Prostate gland (tissue), 2 donors: Measurements from ENCODE around the gene MFSD12.

Source experiments
- POLR2A ChIP-seq: fragments of 450-650 bp; IDR thresholded peaks from one replicate; pipeline ENCODE4 v1.6.1; 2016; ENCODE audit warnings: antibody characterized with exemption, mild to moderate bottlenecking
- POLR2AphosphoS5 ChIP-seq: sonication (generic); formaldehyde crosslinking; IDR thresholded peaks from one replicate; pipeline ENCODE4 v1.6.1; 2017; ENCODE audit warnings: antibody characterized with exemption
- TF ChIP-seq, protein P1 (sequence below), 4 experiments: fragments of 200-600 bp in 2 of 4; fragments of 450-650 bp in 2 of 4; sonication (generic) in 2 of 4; IDR thresholded peaks; 1 replicate in 3 of 4; 2 replicates in 1 of 4; pipeline ENCODE4 v1.5.1; 2016 to 2019; ENCODE audit warnings: antibody characterized with exemption in 4 of 4, mild to moderate bottlenecking in 2 of 4, moderate library complexity in 2 of 4

DNA sequence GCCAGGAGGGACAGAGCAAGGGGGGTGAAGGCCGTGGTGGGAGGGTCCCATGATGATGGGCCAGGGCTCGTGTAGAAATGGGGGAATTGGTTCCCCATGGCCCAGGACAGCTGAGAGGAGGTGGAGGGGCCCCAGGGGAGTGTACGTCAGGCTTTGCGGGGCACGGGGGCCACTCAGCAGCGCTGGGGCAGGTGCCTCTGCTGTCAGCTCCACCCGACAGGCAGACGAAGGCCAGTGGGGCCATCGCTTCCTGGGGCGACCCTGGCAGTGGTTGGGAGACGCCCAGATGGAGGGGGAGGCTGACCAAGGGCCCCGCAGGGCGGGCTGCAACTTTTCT, 20.3 kb downstream of the MFSD12 start:
- TF ChIP-seq, protein P1, sequence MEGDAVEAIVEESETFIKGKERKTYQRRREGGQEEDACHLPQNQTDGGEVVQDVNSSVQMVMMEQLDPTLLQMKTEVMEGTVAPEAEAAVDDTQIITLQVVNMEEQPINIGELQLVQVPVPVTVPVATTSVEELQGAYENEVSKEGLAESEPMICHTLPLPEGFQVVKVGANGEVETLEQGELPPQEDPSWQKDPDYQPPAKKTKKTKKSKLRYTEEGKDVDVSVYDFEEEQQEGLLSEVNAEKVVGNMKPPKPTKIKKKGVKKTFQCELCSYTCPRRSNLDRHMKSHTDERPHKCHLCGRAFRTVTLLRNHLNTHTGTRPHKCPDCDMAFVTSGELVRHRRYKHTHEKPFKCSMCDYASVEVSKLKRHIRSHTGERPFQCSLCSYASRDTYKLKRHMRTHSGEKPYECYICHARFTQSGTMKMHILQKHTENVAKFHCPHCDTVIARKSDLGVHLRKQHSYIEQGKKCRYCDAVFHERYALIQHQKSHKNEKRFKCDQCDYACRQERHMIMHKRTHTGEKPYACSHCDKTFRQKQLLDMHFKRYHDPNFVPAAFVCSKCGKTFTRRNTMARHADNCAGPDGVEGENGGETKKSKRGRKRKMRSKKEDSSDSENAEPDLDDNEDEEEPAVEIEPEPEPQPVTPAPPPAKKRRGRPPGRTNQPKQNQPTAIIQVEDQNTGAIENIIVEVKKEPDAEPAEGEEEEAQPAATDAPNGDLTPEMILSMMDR (IDR thresholded peaks at IDR 0.05) = no peak
- TF ChIP-seq POLR2A = no peak
- TF ChIP-seq POLR2AphosphoS5 = no peak
